Retinal pigment epithelial cell (primary cell): ENCODE measurements around the gene CIB4.

Source experiments
- DNase-seq: peaks from one replicate; pipeline ENCODE4 v3.0.0-alpha.2; 2010; ENCODE audit warnings: low read depth
- H3K4me3 ChIP-seq: 2 replicates; pipeline ENCODE4 v1.5.1; 2011; ENCODE audit warnings: mild to moderate bottlenecking, low read length, control low read depth, moderate library complexity
- CTCF ChIP-seq: conservative IDR thresholded peaks from 2 replicates; pipeline ENCODE4 v1.5.1; 2011; ENCODE audit warnings: low read depth, low read length, control low read depth, inconsistent platforms

Gene CIB4

GRCh38 chr2:26682155-26682554, 41.0 kb upstream of the CIB4 start:
- no peak for DNase-seq
- no peak overlapping the region for H3K4me3 ChIP-seq
- TF ChIP-seq CTCF, result no peak

DNA sequence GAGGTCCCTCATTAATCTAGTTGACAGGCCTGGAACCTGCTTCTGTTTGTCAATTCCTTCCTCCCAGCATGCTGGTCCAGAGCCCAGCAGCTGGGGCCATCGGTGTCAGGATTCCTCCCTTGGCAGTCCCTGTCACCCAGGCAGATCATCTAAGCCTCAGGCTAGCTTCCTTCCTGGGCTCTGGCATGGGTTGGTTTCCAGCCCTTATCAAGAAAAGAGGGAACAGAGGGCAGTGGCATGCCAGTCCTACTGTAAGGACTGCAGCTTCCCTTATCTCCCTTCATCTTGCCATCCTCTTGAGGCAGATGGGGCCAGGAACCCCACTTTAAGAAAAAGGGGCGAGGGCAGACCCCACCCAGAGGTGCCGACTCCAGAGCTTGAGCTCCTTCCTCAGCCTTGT, 40.5 kb upstream of the CIB4 start:
- no peak for TF ChIP-seq CTCF
- no peak for DNase-seq
- H3K4me3 ChIP-seq, result no peak overlapping the region

DNA sequence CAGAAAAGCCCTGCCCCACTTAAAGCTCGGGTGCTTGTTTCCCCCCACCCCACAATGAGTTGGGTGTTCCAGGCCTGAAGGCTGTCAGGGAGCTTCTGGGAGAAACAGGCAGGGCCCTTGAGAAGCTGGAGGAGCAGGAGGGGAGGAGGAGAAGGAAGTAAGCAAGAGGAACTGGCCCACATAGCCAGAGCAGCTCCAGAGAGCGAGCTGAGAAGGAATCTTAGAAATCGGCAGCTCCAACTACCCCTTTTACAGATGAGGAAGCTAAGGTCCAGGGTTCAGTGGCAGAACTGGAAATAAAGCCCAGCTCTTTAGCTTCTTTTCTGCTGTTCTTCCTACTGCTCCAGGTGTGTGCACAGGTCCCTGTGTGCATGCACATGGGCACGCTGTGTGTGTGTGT, 38.7 kb upstream of the CIB4 start:
- DNase-seq, result no peak
- H3K4me3 ChIP-seq, result no peak overlapping the region
- TF ChIP-seq CTCF, result no peak

GRCh38 chr2:26678035-26678434, 36.9 kb upstream of the CIB4 start:
- no peak for TF ChIP-seq CTCF
- H3K4me3 ChIP-seq, result no peak overlapping the region
- DNase-seq, result no peak

DNA sequence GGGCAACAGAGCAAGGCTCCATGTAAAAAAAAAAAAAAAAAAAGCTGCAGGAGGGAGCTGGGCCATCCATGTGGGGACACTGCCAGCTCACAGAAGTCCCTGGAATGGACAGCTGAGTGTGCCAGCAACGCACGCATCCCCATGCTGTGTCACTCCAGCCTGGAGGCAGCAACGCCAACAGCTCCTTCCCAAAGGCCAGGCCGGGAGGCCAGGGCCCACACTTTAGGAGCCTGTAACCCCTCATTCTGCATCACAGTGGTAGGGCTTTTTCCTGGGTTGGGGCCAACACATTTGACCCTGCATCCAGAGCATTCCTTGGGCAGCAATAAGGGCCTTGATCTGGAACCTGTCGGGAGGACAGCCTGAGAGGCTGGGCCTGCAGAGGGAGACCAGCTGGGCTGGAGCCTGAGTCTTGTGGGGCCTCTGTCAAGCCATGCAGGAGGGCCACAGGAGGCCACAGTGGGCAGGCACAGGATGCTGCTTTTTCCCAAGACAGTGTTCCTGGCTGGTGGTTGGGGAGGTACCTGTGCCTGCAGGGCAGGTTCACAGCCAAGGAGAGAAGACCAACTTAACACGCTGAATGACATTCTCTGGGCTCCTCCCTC, 34.6 kb upstream of the CIB4 start:
- DNase-seq, result no peak
- no peak for TF ChIP-seq CTCF
- no peak overlapping the region for H3K4me3 ChIP-seq

GRCh38 chr2:26674771-26675170, 33.6 kb upstream of the CIB4 start:
- DNase-seq, result no peak

More at GRCh38 chr2:26674771-26675170, 33.6 kb upstream of the CIB4 start:
- TF ChIP-seq CTCF, result no peak
- H3K4me3 ChIP-seq, result no peak overlapping the region
